ENCODE measurements around the gene CLECL1.
"Not testable (repeated sequence)": the region's sequence is repeated elsewhere in the genome, so short reads cannot be mapped to it uniquely, and the experiment has no call there.

- not testable (repeated sequence) for TF ChIP-seq CTCF (IDR thresholded peaks at IDR 0.05; ENCODE audit: low read depth, low read length, missing input control); TAF1 (conservative IDR thresholded peaks at IDR 0.05); FOXA1 (IDR thresholded peaks at IDR 0.05)
Measured at GRCh38 chr12:9685366-9685765, 47.5 kb downstream of the CLECL1 start.

Data from liver (tissue), 3 donors.